Pancreas (tissue), 10 donors: Measurements from ENCODE around the gene RNF38. TPM values are rescaled to one million over a fixed set of nuclear protein-coding genes. Genes with fewer than 3 reads are reported as not detected.
"Not testable (repeated sequence)": the region's sequence is repeated elsewhere in the genome, so short reads cannot be mapped to it uniquely, and the experiment has no call there.

Source experiments
- ATAC-seq, 4 donors: fragments of 200-7000 bp; cut with Tn5 transposase; one replicate each; pipeline versions ENCODE4 v1.8.0 to v1.9.1; 2020; ENCODE audit warnings: mild to moderate bottlenecking in 4 of 4, moderate library complexity in 4 of 4
- DNase-seq, 6 donors: peaks; one replicate each; pipeline ENCODE4 v3.0.0-alpha.2; 2020
- FAIRE-seq: peaks from 2 replicates; lab custom pipeline; 2012; peaks lifted over from hg19 to GRCh38; lab: Jason Lieb, UNC
- H3K27ac ChIP-seq, 4 donors: fragments of 200-600 bp; sonication (generic); 1 replicate in 3 of 4; 2 replicates in 1 of 4; pipeline versions ENCODE4 v1.5.0 to v1.8.0; 2020
- H3K27me3 ChIP-seq, 4 donors: fragments of 200-600 bp; one replicate each; pipeline ENCODE4 v1.8.0; 2021
- H3K36me3 ChIP-seq, 3 donors: fragments of 200-600 bp; sonication (generic) in 1 of 3; one replicate each; pipeline versions ENCODE4 v1.5.0 to v1.8.0; 2020 to 2021
- H3K4me1 ChIP-seq, 3 donors: fragments of 200-600 bp; one replicate each; pipeline ENCODE4 v1.8.0; 2021
- H3K4me3 ChIP-seq, 4 donors: fragments of 200-600 bp; sonication (generic) in 2 of 4; one replicate each; pipeline versions ENCODE4 v1.5.0 to v1.8.0; 2020 to 2021
- H3K9me3 ChIP-seq, 4 donors: fragments of 200-600 bp; one replicate each; pipeline ENCODE4 v1.8.0; 2021
- WGBS, 2 donors: extraction: QIAGEN DNeasy Blood & Tissue Kit; methylation state at CpG; one replicate each; pipeline ENCODE4 v1.1.7; 2013; 5-methylcytosine and 5-hydroxymethylcytosine counted together
- intact Hi-C, 3 donors: fragments of 100-400 bp; cut with DNase I; formaldehyde crosslinking; loops; one replicate each; pipeline versions ENCODE4 v1.11.1 to v1.14.2; 2022
- polyA plus RNA-seq, 2 donors: library from polyadenylated mRNA; stranded (reverse); fragments of 200-250 nt; gene quantifications; one replicate each; pipeline ENCODE4 v1.2.3, GENCODE V29; 2013
- total RNA-seq, 6 donors: library from RNA; stranded (reverse); fragmentation: NEBNext Ultra II Directional in 4 of 6; extraction: Animal tissue kit (Norgen Biotek cat#: 25700) in 4 of 6; gene quantifications; one replicate each; pipeline versions ENCODE4 v1.2.1 to v1.2.4, GENCODE V29; 2021 to 2023
- TF ChIP-seq, protein P1 (sequence below), 4 donors: fragments of 200-600 bp; sonication (generic) in 3 of 4; IDR thresholded peaks; one replicate each; pipeline versions ENCODE4 v1.5.0 to v1.8.0; 2021; ENCODE audit warnings: antibody characterized with exemption in 4 of 4
- donor health status: healthy with polysubstance abuse.
- donor health status: DM: no; HTN: no; CAD: no; lungs with moderate emphysema.
- donor health status: DM: no; HTN: no; CAD: no.
- donor health status: control.
- donor health status: control.
- donor health status: Bipolar disorder and iron deficiency.
- donor health status: DM: yes; HTN: yes; CAD: no.
- donor health status: DM: no; HTN: no; CAD: no.
- donor health status: DM: no; HTN: no; CAD: no.
- donor health status: DM: yes; HTN: yes; CAD: no.

The RNF38 gene
- total and polyA plus RNA-seq, 8 donors = 4.4 to 39.4 (median 17.8) TPM

DNA sequence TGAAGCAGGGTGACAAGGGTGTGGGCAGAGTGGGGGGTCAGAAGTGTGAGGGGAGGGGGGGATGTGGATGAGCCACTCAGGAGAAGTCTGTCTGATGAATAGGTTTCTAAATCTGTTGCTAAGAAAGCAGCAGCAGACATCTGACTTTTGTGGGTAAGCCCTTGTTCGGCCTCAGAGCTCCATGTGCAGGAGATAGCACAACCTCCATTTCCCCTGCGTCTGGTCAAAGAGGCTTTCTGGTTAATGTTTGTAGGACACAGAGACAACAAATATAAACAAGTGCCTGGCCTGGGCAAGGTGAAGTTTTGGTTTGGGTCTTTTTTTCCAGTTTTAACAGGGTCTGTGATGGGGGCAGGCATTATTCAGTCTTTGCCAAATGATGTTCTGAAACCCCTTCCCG, 84.8 kb downstream of the RNF38 start:
- TF ChIP-seq, protein P1, sequence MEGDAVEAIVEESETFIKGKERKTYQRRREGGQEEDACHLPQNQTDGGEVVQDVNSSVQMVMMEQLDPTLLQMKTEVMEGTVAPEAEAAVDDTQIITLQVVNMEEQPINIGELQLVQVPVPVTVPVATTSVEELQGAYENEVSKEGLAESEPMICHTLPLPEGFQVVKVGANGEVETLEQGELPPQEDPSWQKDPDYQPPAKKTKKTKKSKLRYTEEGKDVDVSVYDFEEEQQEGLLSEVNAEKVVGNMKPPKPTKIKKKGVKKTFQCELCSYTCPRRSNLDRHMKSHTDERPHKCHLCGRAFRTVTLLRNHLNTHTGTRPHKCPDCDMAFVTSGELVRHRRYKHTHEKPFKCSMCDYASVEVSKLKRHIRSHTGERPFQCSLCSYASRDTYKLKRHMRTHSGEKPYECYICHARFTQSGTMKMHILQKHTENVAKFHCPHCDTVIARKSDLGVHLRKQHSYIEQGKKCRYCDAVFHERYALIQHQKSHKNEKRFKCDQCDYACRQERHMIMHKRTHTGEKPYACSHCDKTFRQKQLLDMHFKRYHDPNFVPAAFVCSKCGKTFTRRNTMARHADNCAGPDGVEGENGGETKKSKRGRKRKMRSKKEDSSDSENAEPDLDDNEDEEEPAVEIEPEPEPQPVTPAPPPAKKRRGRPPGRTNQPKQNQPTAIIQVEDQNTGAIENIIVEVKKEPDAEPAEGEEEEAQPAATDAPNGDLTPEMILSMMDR (IDR thresholded peaks at IDR 0.05) = no peak
- Histone ChIP-seq H3K27ac (peak overlapping the region in 1 of 4 donors; percentile 81), H3K4me3 (no peak overlapping the region), H3K9me3 (no peaks in the 10 kb centered on the region), H3K36me3 (no peaks in the 10 kb centered on the region), H3K27me3 (no peaks in the 10 kb centered on the region), H3K4me1 (peaks cover 4 to 17% (median 6%) of the 10 kb centered on the region in 3 donors)
- WGBS, 2 donors = 50 to 54% methylated on average over 3 of the region's 3 CpGs
- no peak for FAIRE-seq
- intact Hi-C loops = no loop called here
- ATAC-seq = no peak
- no peak for DNase-seq

DNA sequence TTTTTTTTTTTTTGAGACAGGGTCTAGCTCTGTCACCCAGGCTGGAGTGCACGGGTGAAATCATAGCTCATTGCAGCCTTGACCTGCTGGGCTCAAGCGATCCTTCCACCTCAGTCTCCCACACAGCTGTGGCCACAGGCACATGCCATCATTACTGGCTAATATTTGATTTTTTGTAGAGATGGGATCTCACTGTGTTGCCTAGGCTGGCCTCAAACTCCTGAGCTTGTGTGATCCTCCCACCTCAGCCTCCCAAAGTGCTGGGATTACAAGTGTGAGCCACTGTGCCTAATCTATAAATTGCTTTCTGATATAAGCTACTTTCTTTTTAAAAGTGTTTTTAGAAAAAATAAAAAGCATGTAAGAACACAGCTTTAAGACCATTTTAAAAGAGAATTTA, 85.3 kb downstream of the RNF38 start:
- Histone ChIP-seq H3K27me3 (no peaks in the 10 kb centered on the region), H3K36me3 (no peaks in the 10 kb centered on the region), H3K9me3 (no peaks in the 10 kb centered on the region), H3K4me3 (no peak overlapping the region), H3K27ac (peak overlapping the region in 1 of 4 donors; percentile 81), H3K4me1 (peaks cover 4 to 12% (median 6%) of the 10 kb centered on the region in 3 donors)
- ATAC-seq = no peak
- TF ChIP-seq, protein P1 (IDR thresholded peaks at IDR 0.05) = no peak
- intact Hi-C loops = no loop called here
- WGBS, 2 donors = 83 to 84% methylated on average over 2 of the region's 2 CpGs
- DNase-seq = no peak
- FAIRE-seq = no peak

DNA sequence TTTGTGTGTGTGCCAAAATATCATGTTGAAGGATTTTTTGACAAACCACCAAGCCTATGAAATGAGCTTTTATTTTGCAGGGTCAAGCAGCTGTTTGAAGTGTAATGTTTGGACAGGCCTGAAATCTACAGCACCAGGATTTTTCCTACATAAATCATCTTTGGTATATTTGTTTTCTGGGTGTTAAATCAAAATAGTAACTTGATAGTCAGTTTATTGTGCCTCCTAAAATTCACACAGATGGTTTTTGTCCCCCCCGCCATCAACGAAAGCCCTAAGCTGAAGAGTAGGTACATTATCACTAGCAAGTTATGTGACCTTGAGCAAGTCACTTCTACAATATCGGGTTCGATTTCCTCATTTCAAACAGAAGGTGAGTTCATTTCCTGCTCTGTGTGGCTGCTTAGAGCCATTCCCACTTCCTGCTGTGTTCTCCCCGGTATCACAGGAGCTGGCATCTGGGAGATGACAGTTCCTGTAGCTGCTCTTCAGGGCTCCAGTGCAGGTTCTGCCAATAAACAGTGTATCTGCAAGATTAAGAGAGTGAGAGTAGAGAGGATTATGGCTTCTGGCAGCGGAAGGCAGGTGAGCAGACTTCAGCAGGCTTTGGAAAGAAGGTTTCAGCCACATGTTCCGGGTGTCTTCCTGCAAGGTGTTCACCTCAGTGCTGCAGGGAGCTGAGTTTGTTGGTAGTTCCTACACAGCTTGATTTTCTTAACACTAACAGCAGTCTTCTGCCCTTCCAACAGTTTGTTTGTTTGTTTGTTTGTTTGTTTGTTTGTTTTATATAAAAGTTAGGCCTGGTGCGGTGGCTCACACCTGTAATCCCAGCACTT, 93.4 kb downstream of the RNF38 start:
- H3K36me3 ChIP-seq = no peaks in the 10 kb centered on the region
- no peak overlapping the region for H3K4me3 ChIP-seq
- H3K27ac ChIP-seq = peak overlapping the region in 3 of 4 donors; percentile 34 to 58 (median 45)
- no peaks in the 10 kb centered on the region for H3K9me3 ChIP-seq
- peaks cover 0 to 4% (median 4%) of the 10 kb centered on the region in 3 donors for H3K4me1 ChIP-seq
- H3K27me3 ChIP-seq = no peaks in the 10 kb centered on the region
- 34 to 46% methylated on average over 8 of the region's 8 CpGs for WGBS, 2 donors
- ATAC-seq = peak; percentile 56 to 87 (median 85)
- DNase-seq = no peak
- intact Hi-C loops = no loop called here
- TF ChIP-seq, protein P1 (IDR thresholded peaks at IDR 0.05) = no peak
- no peak for FAIRE-seq

DNA sequence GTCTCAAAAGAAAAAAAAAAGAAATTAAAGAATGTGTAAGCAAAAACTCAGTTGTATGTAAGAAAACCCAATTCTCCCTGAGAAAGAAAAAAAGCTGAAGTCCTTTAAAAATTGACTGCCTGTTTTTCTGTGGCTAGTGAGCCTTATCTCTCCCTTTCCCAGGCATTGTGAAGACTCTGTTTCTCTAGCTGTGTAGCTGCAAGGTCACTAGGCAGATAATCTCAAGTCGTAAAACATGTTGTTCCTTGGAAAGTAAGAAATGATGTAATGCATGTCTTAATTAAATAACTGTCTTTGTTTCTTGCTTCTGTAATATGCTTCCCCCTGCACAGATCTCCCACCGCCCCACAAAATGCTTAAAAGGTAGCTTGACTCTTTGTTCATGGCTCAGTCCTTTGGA, 95.7 kb downstream of the RNF38 start:
- H3K9me3 ChIP-seq, FAIRE-seq, H3K4me1 ChIP-seq, DNase-seq, ATAC-seq, intact Hi-C loops, H3K27ac ChIP-seq, H3K4me3 ChIP-seq, H3K36me3 ChIP-seq, H3K27me3 ChIP-seq: not testable (repeated sequence)
- WGBS, 2 donors = 14 to 60% methylated on average over 1 to 2 of the region's 2 CpGs

DNA sequence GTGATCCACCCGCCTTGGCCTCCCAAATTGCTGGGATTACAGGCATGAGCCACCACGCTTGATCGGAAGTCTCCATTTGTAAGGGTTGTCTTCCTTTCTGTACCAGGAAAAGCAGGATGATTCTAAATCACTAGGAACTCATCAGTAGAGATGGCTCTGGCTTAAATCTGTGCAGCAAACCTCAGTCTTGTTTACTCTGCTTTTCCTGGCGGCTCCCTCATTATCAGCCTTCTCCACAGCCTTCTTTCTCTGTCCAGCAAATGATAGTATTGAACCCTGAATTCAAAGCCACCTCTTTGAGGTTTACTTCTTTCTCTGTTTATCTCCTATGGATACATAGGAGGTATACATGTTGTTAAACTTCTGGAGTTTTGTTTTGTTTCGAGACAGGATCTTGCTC, 98.8 kb downstream of the RNF38 start:
- no peak for ATAC-seq
- no peaks in the 10 kb centered on the region for H3K9me3 ChIP-seq
- no peaks in the 10 kb centered on the region for H3K27me3 ChIP-seq
- H3K4me3 ChIP-seq = no peak overlapping the region
- no peak overlapping the region for H3K27ac ChIP-seq
- H3K4me1 ChIP-seq = peaks cover 0 to under 1% (median 0%) of the 10 kb centered on the region in 3 donors
- no peak for FAIRE-seq
- no peaks in the 10 kb centered on the region for H3K36me3 ChIP-seq
- TF ChIP-seq, protein P1 (IDR thresholded peaks at IDR 0.05) = no peak
- 80 to 92% methylated on average over 5 of the region's 5 CpGs for WGBS, 2 donors
- DNase-seq = no peak
- intact Hi-C loops = no loop called here
